HG03280 (cell line): Measurements from ENCODE around the gene OSBPL9.

Experiments used
- ATAC-seq: cut with Tn5 transposase; IDR thresholded peaks from one replicate; pipeline ENCODE4 v1.9.1; 2021; ENCODE audit warnings: mild to moderate bottlenecking, moderate library complexity; ENCODE audit not compliant: unreplicated experiment

Gene OSBPL9

GRCh38 chr1:51616903-51617708, at the start of gene OSBPL9:
Gene OSBPL9 (plus strand): TSS chr1:51617092. CDS start chr1:51617111, 19 bp downstream.
- ATAC-seq, result peak; percentile 87

GRCh38 chr1:51567653-51568052, 49.2 kb upstream of the OSBPL9 start:
- ATAC-seq, result no peak

GRCh38 chr1:51568231-51568935, 48.5 kb upstream of the OSBPL9 start:
- no peak for ATAC-seq

GRCh38 chr1:51569284-51570062, 47.4 kb upstream of the OSBPL9 start:
- peak; percentile 76 for ATAC-seq

GRCh38 chr1:51570063-51570710, 46.7 kb upstream of the OSBPL9 start:
- ATAC-seq, result peak; percentile 9

- ATAC-seq, result no peak
Measured at GRCh38 chr1:51572365-51572764, 44.5 kb upstream of the OSBPL9 start.

- no peak for ATAC-seq
Measured at GRCh38 chr1:51574796-51575195, 42.1 kb upstream of the OSBPL9 start.

- ATAC-seq, result no peak
Measured at GRCh38 chr1:51575406-51576084, 41.3 kb upstream of the OSBPL9 start.

GRCh38 chr1:51576085-51576444, 40.8 kb upstream of the OSBPL9 start:
- peak; percentile 54 for ATAC-seq

- ATAC-seq, result no peak
Measured at GRCh38 chr1:51576923-51577322, 40.0 kb upstream of the OSBPL9 start.

- ATAC-seq, result peak; percentile 83
Measured at GRCh38 chr1:51578383-51579109, 38.3 kb upstream of the OSBPL9 start.

GRCh38 chr1:51581238-51581637, 35.7 kb upstream of the OSBPL9 start:
- no peak for ATAC-seq

- ATAC-seq, result no peak
Measured at GRCh38 chr1:51583532-51583931, 33.4 kb upstream of the OSBPL9 start.

- no peak for ATAC-seq
Measured at GRCh38 chr1:51584021-51584420, 32.9 kb upstream of the OSBPL9 start.

- ATAC-seq, result no peak
Measured at GRCh38 chr1:51592711-51593110, 24.2 kb upstream of the OSBPL9 start.

- ATAC-seq, result no peak
Measured at GRCh38 chr1:51594716-51595115, 22.2 kb upstream of the OSBPL9 start.

GRCh38 chr1:51600529-51600928, 16.4 kb upstream of the OSBPL9 start:
- ATAC-seq, result no peak

GRCh38 chr1:51600965-51601364, 15.9 kb upstream of the OSBPL9 start:
- ATAC-seq, result no peak

GRCh38 chr1:51605961-51606723, 10.8 kb upstream of the OSBPL9 start:
- ATAC-seq, result no peak
